ENCODE results near the gene RSRC1.
"Not testable (repeated sequence)": the region's sequence is repeated elsewhere in the genome, so short reads cannot be mapped to it uniquely, and the experiment has no call there.

Gene RSRC1

GRCh38 chr3:158244274-158244673 is 134.4 kb downstream of the RSRC1 start:
- no peak for DNase-seq

- no peak for DNase-seq
These were observed 137.4 kb downstream of the RSRC1 start for GRCh38 chr3:158247288-158247687.

GRCh38 chr3:158248261-158248660 is 138.4 kb downstream of the RSRC1 start:
- no peak for DNase-seq

GRCh38 chr3:158249183-158249582 is 139.3 kb downstream of the RSRC1 start:
- no peak for DNase-seq

GRCh38 chr3:158258619-158259018 is 148.7 kb downstream of the RSRC1 start:
- no peak for DNase-seq

GRCh38 chr3:158260392-158260791 is 150.5 kb downstream of the RSRC1 start:
- DNase-seq: no peak

GRCh38 chr3:158261371-158261991 is 151.6 kb downstream of the RSRC1 start:
- DNase-seq: no peak

- no peak for DNase-seq
These were observed 155.0 kb downstream of the RSRC1 start for GRCh38 chr3:158264894-158265293.

- DNase-seq: no peak
These were observed 157.1 kb downstream of the RSRC1 start for GRCh38 chr3:158267015-158267414.

GRCh38 chr3:158269942-158270341 is 160.1 kb downstream of the RSRC1 start:
- DNase-seq: no peak

GRCh38 chr3:158272081-158272480 is 162.2 kb downstream of the RSRC1 start:
- no peak for DNase-seq

- no peak for DNase-seq
These were observed 163.8 kb downstream of the RSRC1 start for GRCh38 chr3:158273656-158274055.

GRCh38 chr3:158278187-158278586 is 168.3 kb downstream of the RSRC1 start:
- DNase-seq: no peak

GRCh38 chr3:158279609-158280008 is 169.7 kb downstream of the RSRC1 start:
- no peak for DNase-seq

GRCh38 chr3:158295771-158296170 is 185.9 kb downstream of the RSRC1 start:
- no peak for DNase-seq

GRCh38 chr3:158297940-158298339 is 188.1 kb downstream of the RSRC1 start:
- DNase-seq: no peak

GRCh38 chr3:158308236-158308928 is 198.5 kb downstream of the RSRC1 start:
- no peak for DNase-seq

GRCh38 chr3:158312560-158313141 is 202.8 kb downstream of the RSRC1 start:
- no peak for DNase-seq

GRCh38 chr3:158313338-158313927 is 203.5 kb downstream of the RSRC1 start:
- peak; percentile 5 for DNase-seq

- no peak for DNase-seq
These were observed 204.8 kb downstream of the RSRC1 start for GRCh38 chr3:158314426-158315357.

GRCh38 chr3:158329696-158330441 is 220.0 kb downstream of the RSRC1 start:
- DNase-seq: not testable (repeated sequence)

GRCh38 chr3:158330870-158331269 is 221.0 kb downstream of the RSRC1 start:
- DNase-seq: no peak
